NCI-H526 treated with DMSO at 0.1 percent for 48 hours (cell line): ENCODE data around the gene PMF1.

Experiments
- DNase-seq: peaks from one replicate; lab custom pipeline; 2025; lab: John Stamatoyannopoulos, UW

Gene PMF1

GRCh38 chr1:156266051-156266450, 53.2 kb downstream of the PMF1 start:
- no peak for DNase-seq

- DNase-seq, result no peak
These were observed 55.5 kb downstream of the PMF1 start for GRCh38 chr1:156268336-156268735.

- no peak for DNase-seq
These were observed 57.5 kb downstream of the PMF1 start for GRCh38 chr1:156270314-156270713.

GRCh38 chr1:156276532-156276931, 63.7 kb downstream of the PMF1 start:
- DNase-seq, result no peak

- DNase-seq, result no peak
These were observed 64.2 kb downstream of the PMF1 start for GRCh38 chr1:156276966-156277381.

- no peak for DNase-seq
These were observed 67.0 kb downstream of the PMF1 start for GRCh38 chr1:156279837-156280236.

- no peak for DNase-seq
These were observed 68.5 kb downstream of the PMF1 start for GRCh38 chr1:156281281-156281680.

GRCh38 chr1:156281693-156282478, 69.1 kb downstream of the PMF1 start:
- DNase-seq, result peak; percentile 58

GRCh38 chr1:156282479-156283222, 69.8 kb downstream of the PMF1 start, which contains the start of gene SMG5:
Gene SMG5 (minus strand): TSS chr1:156282825. CDS start chr1:156282680, 145 bp downstream.
- peak; percentile 99 for DNase-seq

- no peak for DNase-seq
These were observed 70.7 kb downstream of the PMF1 start for GRCh38 chr1:156283521-156283920.

GRCh38 chr1:156284112-156284511, 71.3 kb downstream of the PMF1 start, which contains the start of gene TMEM79:
Gene TMEM79 (plus strand): TSS chr1:156284325. CDS start chr1:156285227, 902 bp downstream.
- DNase-seq, result no peak

- DNase-seq, result no peak
These were observed 72.0 kb downstream of the PMF1 start for GRCh38 chr1:156284757-156285156.

- no peak for DNase-seq
These were observed 72.6 kb downstream of the PMF1 start for GRCh38 chr1:156285437-156285836.

- no peak for DNase-seq
These were observed 73.3 kb downstream of the PMF1 start for GRCh38 chr1:156286061-156286460.
